Measurements from ENCODE around the gene EFCAB14. TPM values are rescaled to one million over a fixed set of nuclear protein-coding genes. Genes with fewer than 3 reads are reported as not detected.
A peak's percentile ranks its signal among the peaks of the same experiment; 100 is the strongest.

EFCAB14 gene
- polyA plus RNA-seq, 4 donors, result 25.0 to 80.0 (median 28.2) TPM

- no peak overlapping the region for H3K4me3 ChIP-seq (ENCODE audit: low read depth in 1 of 3, low read length in 3 of 3)
- FAIRE-seq (no peak), DNase-seq (no peak)
- no peaks in the 10 kb centered on the region for H3K27me3 ChIP-seq (ENCODE audit: control insufficient read depth in 3 of 3, insufficient read depth in 3 of 3, low read length in 3 of 3)
- peaks cover 0 to 5% (median 0%) of the 10 kb centered on the region in 3 donors for H3K4me1 ChIP-seq (ENCODE audit: control insufficient read depth in 3 of 3, insufficient read depth in 2 of 3, low read depth in 1 of 3, low read length in 2 of 3)
- peaks cover 0 to 5% of the 10 kb centered on the region in 2 donors for H3K9me3 ChIP-seq (ENCODE audit: control insufficient read depth in 2 of 2, insufficient read depth in 1 of 2, low read depth in 1 of 2, low read length in 1 of 2)
- H3K36me3 ChIP-seq (ENCODE audit: control insufficient read depth in 3 of 3, insufficient read depth in 2 of 3, low read depth in 1 of 3, low read length in 3 of 3), result peaks cover 0 to 13% (median 3%) of the 10 kb centered on the region in 3 donors
- H3K27ac ChIP-seq (ENCODE audit: low read depth in 1 of 3, low read length in 2 of 3), result no peak overlapping the region
These were observed 75.5 kb downstream of the EFCAB14 start for GRCh38 chr1:46643368-46643775.

DNA sequence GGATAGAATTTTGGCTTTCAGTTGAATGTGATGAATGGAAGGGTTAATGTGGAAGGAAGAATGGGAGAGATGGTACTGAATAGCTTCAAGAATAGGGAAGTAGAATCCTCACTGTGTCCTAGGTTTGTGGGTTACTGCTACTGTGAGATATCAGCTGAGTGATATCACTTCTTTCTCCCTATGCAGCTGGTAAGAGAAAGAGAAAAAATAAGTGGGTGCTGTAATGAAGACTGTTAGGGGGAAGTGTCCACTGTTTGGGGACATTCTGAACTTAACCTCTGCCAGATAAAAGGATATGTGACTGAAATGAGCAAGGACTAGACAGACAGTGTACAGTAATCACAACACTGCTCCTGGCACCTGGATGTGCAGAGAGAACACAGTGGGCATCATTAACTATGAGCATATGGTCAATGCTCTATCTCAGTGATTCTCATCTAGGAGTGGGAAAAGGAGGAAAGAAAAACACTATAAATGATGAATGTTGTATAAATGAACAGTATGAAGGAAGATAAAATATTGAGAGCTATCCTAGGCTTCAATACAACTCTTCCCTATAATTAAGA, 76.7 kb downstream of the EFCAB14 start:
- H3K36me3 ChIP-seq (ENCODE audit: control insufficient read depth in 3 of 3, insufficient read depth in 2 of 3, low read depth in 1 of 3, low read length in 3 of 3), result peaks cover 0 to 8% (median 7%) of the 10 kb centered on the region in 3 donors
- H3K4me1 ChIP-seq (ENCODE audit: control insufficient read depth in 3 of 3, insufficient read depth in 2 of 3, low read depth in 1 of 3, low read length in 2 of 3), result peaks cover 0 to 5% (median 0%) of the 10 kb centered on the region in 3 donors
- H3K27me3 ChIP-seq (ENCODE audit: control insufficient read depth in 3 of 3, insufficient read depth in 3 of 3, low read length in 3 of 3), result no peaks in the 10 kb centered on the region
- H3K9me3 ChIP-seq (ENCODE audit: control insufficient read depth in 2 of 2, insufficient read depth in 1 of 2, low read depth in 1 of 2, low read length in 1 of 2), result no peaks in the 10 kb centered on the region
- no peak for DNase-seq
- FAIRE-seq, result no peak
- H3K4me3 ChIP-seq (ENCODE audit: low read depth in 1 of 3, low read length in 3 of 3), result no peak overlapping the region
- H3K27ac ChIP-seq (ENCODE audit: low read depth in 1 of 3, low read length in 2 of 3), result no peak overlapping the region

- no peak for DNase-seq
- 78 to 100% (median 97%) methylated on average over 1 of the region's 1 CpG for WGBS, 3 donors
- Histone ChIP-seq H3K4me3 (ENCODE audit: low read depth in 1 of 3, low read length in 3 of 3) (no peak overlapping the region), H3K27me3 (ENCODE audit: control insufficient read depth in 3 of 3, insufficient read depth in 3 of 3, low read length in 3 of 3) (no peaks in the 10 kb centered on the region), H3K4me1 (ENCODE audit: control insufficient read depth in 3 of 3, insufficient read depth in 2 of 3, low read depth in 1 of 3, low read length in 2 of 3) (peaks cover 0 to 5% (median 0%) of the 10 kb centered on the region in 3 donors), H3K36me3 (ENCODE audit: control insufficient read depth in 3 of 3, insufficient read depth in 2 of 3, low read depth in 1 of 3, low read length in 3 of 3) (peaks cover 3 to 16% (median 11%) of the 10 kb centered on the region in 3 donors), H3K9me3 (ENCODE audit: control insufficient read depth in 2 of 2, insufficient read depth in 1 of 2, low read depth in 1 of 2, low read length in 1 of 2) (no peaks in the 10 kb centered on the region), H3K27ac (ENCODE audit: low read depth in 1 of 3, low read length in 2 of 3) (no peak overlapping the region)
- FAIRE-seq, result no peak
These were observed 79.4 kb downstream of the EFCAB14 start for GRCh38 chr1:46639547-46639946.

GRCh38 chr1:46638921-46639320, 80.0 kb downstream of the EFCAB14 start:
- FAIRE-seq (no peak), DNase-seq (peak in 1 of 2 donors; percentile 25)
- H3K27ac ChIP-seq (ENCODE audit: low read depth in 1 of 3, low read length in 2 of 3), result no peak overlapping the region
- H3K9me3 ChIP-seq (ENCODE audit: control insufficient read depth in 2 of 2, insufficient read depth in 1 of 2, low read depth in 1 of 2, low read length in 1 of 2), result no peaks in the 10 kb centered on the region
- no peaks in the 10 kb centered on the region for H3K27me3 ChIP-seq (ENCODE audit: control insufficient read depth in 3 of 3, insufficient read depth in 3 of 3, low read length in 3 of 3)
- H3K4me3 ChIP-seq (ENCODE audit: low read depth in 1 of 3, low read length in 3 of 3), result no peak overlapping the region
- H3K4me1 ChIP-seq (ENCODE audit: control insufficient read depth in 3 of 3, insufficient read depth in 2 of 3, low read depth in 1 of 3, low read length in 2 of 3), result peaks cover 0 to 5% (median 0%) of the 10 kb centered on the region in 3 donors
- H3K36me3 ChIP-seq (ENCODE audit: control insufficient read depth in 3 of 3, insufficient read depth in 2 of 3, low read depth in 1 of 3, low read length in 3 of 3), result peaks cover 3 to 17% (median 16%) of the 10 kb centered on the region in 3 donors

DNA sequence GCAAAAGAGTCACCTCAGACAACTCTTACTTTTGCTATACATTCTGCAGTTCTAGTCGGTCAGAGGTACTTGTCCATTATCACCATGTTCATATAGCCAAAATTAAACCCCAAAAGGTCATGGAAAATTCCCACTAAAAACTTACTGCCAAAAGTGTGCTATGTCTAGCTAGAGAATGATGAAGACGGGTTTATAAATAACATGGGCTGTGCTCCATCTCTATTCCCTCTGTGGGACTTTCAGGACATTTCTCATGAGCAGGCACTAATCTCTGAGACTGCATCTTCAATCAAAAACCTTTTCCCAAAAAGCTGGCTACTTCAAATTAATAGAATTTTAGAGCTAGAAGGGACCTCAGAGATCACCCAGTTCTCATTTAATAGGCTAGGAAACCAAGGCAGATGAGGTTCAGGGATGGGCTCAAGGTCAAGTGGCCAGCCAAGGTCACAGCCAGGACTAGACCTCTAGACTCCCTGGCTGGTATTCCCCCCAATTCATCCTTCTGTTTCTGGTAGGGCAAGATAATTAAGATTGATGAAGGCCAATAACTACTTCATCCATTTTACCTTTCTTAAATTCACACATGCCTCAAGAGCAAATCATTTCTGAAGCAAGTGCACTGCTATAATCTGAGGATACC, 81.3 kb downstream of the EFCAB14 start:
- Histone ChIP-seq H3K9me3 (ENCODE audit: control insufficient read depth in 2 of 2, insufficient read depth in 1 of 2, low read depth in 1 of 2, low read length in 1 of 2) (no peaks in the 10 kb centered on the region), H3K27ac (ENCODE audit: low read depth in 1 of 3, low read length in 2 of 3) (peak overlapping the region in 1 of 3 donors; percentile 5), H3K36me3 (ENCODE audit: control insufficient read depth in 3 of 3, insufficient read depth in 2 of 3, low read depth in 1 of 3, low read length in 3 of 3) (peaks cover 3 to 20% (median 13%) of the 10 kb centered on the region in 3 donors), H3K27me3 (ENCODE audit: control insufficient read depth in 3 of 3, insufficient read depth in 3 of 3, low read length in 3 of 3) (no peaks in the 10 kb centered on the region), H3K4me1 (ENCODE audit: control insufficient read depth in 3 of 3, insufficient read depth in 2 of 3, low read depth in 1 of 3, low read length in 2 of 3) (peaks cover 0 to 5% (median 0%) of the 10 kb centered on the region in 3 donors), H3K4me3 (ENCODE audit: low read depth in 1 of 3, low read length in 3 of 3) (no peak overlapping the region)
- no peak for FAIRE-seq
- DNase-seq, result no peak
- 47 to 56% (median 48%) methylated on average over 2 of the region's 2 CpGs for WGBS, 3 donors

DNA sequence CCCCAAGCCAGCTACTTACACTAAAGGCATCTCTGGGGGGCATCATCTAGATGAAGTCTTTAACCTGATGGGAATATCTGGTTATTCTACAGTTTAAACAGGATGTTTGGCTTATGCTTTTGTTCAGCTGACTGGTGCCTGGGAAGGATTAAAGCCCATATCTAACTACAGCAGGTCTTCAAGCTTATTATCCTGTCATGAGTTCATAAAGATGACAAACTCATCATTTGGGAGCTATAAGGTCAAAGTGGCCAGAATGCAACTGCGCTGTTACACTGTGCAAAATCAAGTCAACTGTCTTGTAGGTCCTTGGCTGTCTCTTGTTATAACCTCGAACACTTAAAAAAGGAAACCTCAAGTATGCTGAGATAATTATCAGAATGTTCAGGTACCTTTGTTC, 83.7 kb downstream of the EFCAB14 start:
- DNase-seq, result no peak
- Histone ChIP-seq H3K27ac (ENCODE audit: low read depth in 1 of 3, low read length in 2 of 3) (no peak overlapping the region), H3K4me3 (ENCODE audit: low read depth in 1 of 3, low read length in 3 of 3) (no peak overlapping the region), H3K27me3 (ENCODE audit: control insufficient read depth in 3 of 3, insufficient read depth in 3 of 3, low read length in 3 of 3) (no peaks in the 10 kb centered on the region), H3K36me3 (ENCODE audit: control insufficient read depth in 3 of 3, insufficient read depth in 2 of 3, low read depth in 1 of 3, low read length in 3 of 3) (peaks cover 3 to 24% (median 17%) of the 10 kb centered on the region in 3 donors), H3K4me1 (ENCODE audit: control insufficient read depth in 3 of 3, insufficient read depth in 2 of 3, low read depth in 1 of 3, low read length in 2 of 3) (peaks cover 0 to 5% (median 0%) of the 10 kb centered on the region in 3 donors), H3K9me3 (ENCODE audit: control insufficient read depth in 2 of 2, insufficient read depth in 1 of 2, low read depth in 1 of 2, low read length in 1 of 2) (no peaks in the 10 kb centered on the region)
- 95 to 97% (median 96%) methylated on average over 2 of the region's 2 CpGs for WGBS, 3 donors
- FAIRE-seq, result no peak

DNA sequence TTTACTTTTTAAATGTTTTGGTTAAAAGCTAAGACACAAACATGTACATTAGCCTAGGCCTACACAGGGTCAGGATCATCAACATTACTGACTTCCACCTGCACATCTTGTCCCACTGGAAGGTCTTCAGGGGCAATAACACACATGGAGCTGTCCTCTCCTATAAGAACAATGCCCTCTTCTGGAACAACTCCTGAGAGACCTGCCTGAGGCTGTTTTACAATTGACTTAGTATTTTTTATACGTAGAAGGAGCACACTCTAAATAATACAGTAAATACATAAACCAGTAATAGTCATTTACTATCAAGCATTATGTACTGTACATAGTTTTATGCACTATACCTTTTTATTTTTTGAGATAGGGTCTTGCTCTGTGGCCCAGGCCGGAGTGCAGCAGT, 88.2 kb downstream of the EFCAB14 start:
- H3K4me3 ChIP-seq (ENCODE audit: low read depth in 1 of 3, low read length in 3 of 3), result no peak overlapping the region
- no peak for DNase-seq
- H3K36me3 ChIP-seq (ENCODE audit: control insufficient read depth in 3 of 3, insufficient read depth in 2 of 3, low read depth in 1 of 3, low read length in 3 of 3), result peaks cover 3 to 19% (median 15%) of the 10 kb centered on the region in 3 donors
- no peak overlapping the region for H3K27ac ChIP-seq (ENCODE audit: low read depth in 1 of 3, low read length in 2 of 3)
- no peaks in the 10 kb centered on the region for H3K27me3 ChIP-seq (ENCODE audit: control insufficient read depth in 3 of 3, insufficient read depth in 3 of 3, low read length in 3 of 3)
- no peaks in the 10 kb centered on the region for H3K9me3 ChIP-seq (ENCODE audit: control insufficient read depth in 2 of 2, insufficient read depth in 1 of 2, low read depth in 1 of 2, low read length in 1 of 2)
- FAIRE-seq, result no peak
- H3K4me1 ChIP-seq (ENCODE audit: control insufficient read depth in 3 of 3, insufficient read depth in 2 of 3, low read depth in 1 of 3, low read length in 2 of 3), result no peaks in the 10 kb centered on the region
- whole genome bisulfite sequencing, 3 donors, result 92 to 95% (median 93%) methylated on average over 2 of the region's 2 CpGs
